Activated naive CD4-positive, alpha-beta T cell treated with anti-CD3 and anti-CD28 coated beads, Interleukin-2, amount 10 ng/mL, durations not matched to agents 7 days and 5 days (primary cell): Measurements from ENCODE around the gene ZNF880.
A peak's percentile ranks its signal among the peaks of the same experiment; 100 is the strongest.
"Not testable (repeated sequence)": the region's sequence is repeated elsewhere in the genome, so short reads cannot be mapped to it uniquely, and the experiment has no call there.

Experiments
- CTCF ChIA-PET: fragments of 350-600 bp; sonication (Branson Sonifier 250); formaldehyde crosslinking; loops from one replicate; lab custom pipeline; 2021; ENCODE audit warnings: antibody characterized with exemption; lab: Charles Lee
- DNase-seq: peaks from one replicate; pipeline ENCODE4 v3.0.0-alpha.2; 2020
- H3K27ac Mint-ChIP-seq: one replicate; pipeline ENCODE4 v1.8.0; 2021; ENCODE audit warnings: mild to moderate bottlenecking, moderate library complexity, mixed read lengths
- H3K27me3 Mint-ChIP-seq: one replicate; pipeline ENCODE4 v1.8.0; 2021; ENCODE audit warnings: mild to moderate bottlenecking, mixed read lengths
- H3K36me3 Mint-ChIP-seq: one replicate; pipeline ENCODE4 v1.8.0; 2021; ENCODE audit warnings: mixed read lengths
- H3K4me1 Mint-ChIP-seq: one replicate; pipeline ENCODE4 v1.8.0; 2021; ENCODE audit warnings: mixed read lengths
- H3K4me3 Mint-ChIP-seq: one replicate; pipeline ENCODE4 v1.8.0; 2021; ENCODE audit warnings: mild to moderate bottlenecking, moderate library complexity, mixed read lengths
- H3K9me3 Mint-ChIP-seq: one replicate; pipeline ENCODE4 v1.8.0; 2021; ENCODE audit warnings: mixed read lengths

ZNF880 gene

GRCh38 chr19:52369559-52370340 lies at the start of gene ZNF880:
TSS of gene ZNF880 (plus strand) at chr19:52369923. CDS start at chr19:52369966, 43 bp downstream.
- DNase-seq = peak; percentile 95
- H3K27me3 Mint-ChIP-seq = peaks cover 6% of the 10 kb centered on the region
- CTCF ChIA-PET = no interaction called here
- peaks cover 12% of the 10 kb centered on the region for H3K4me1 Mint-ChIP-seq
- H3K9me3 Mint-ChIP-seq = peaks cover 56% of the 10 kb centered on the region
- peak within 1 kb of the TSS; percentile 91 for H3K4me3 Mint-ChIP-seq
- H3K27ac Mint-ChIP-seq = peak within 1 kb of the TSS; percentile 96
- H3K36me3 Mint-ChIP-seq = peaks cover 52% of the 10 kb centered on the region

GRCh38 chr19:52322429-52322828 lies 47.3 kb upstream of the ZNF880 start:
- CTCF ChIA-PET = no interaction called here
- no peak for DNase-seq
- H3K27me3 Mint-ChIP-seq = no peaks in the 10 kb centered on the region
- H3K4me3 Mint-ChIP-seq = no peak overlapping the region
- peaks cover 82% of the 10 kb centered on the region for H3K9me3 Mint-ChIP-seq
- no peak overlapping the region for H3K27ac Mint-ChIP-seq
- peaks cover 63% of the 10 kb centered on the region for H3K36me3 Mint-ChIP-seq
- no peaks in the 10 kb centered on the region for H3K4me1 Mint-ChIP-seq

- no peak overlapping the region for H3K4me3 Mint-ChIP-seq
- CTCF ChIA-PET = no interaction called here
- peaks cover 58% of the 10 kb centered on the region for H3K9me3 Mint-ChIP-seq
- H3K36me3 Mint-ChIP-seq = peaks cover 15% of the 10 kb centered on the region
- peaks cover 8% of the 10 kb centered on the region for H3K4me1 Mint-ChIP-seq
- no peak overlapping the region for H3K27ac Mint-ChIP-seq
- H3K27me3 Mint-ChIP-seq = peaks cover 3% of the 10 kb centered on the region
- DNase-seq = peak; percentile 23
Measured at GRCh38 chr19:52331757-52332156, 38.0 kb upstream of the ZNF880 start.

- Mint-ChIP-seq H3K27me3 (peaks cover 3% of the 10 kb centered on the region), H3K4me1 (peaks cover 16% of the 10 kb centered on the region), H3K9me3 (peaks cover 64% of the 10 kb centered on the region), H3K27ac (peak overlapping the region; percentile 96), H3K36me3 (peaks cover 26% of the 10 kb centered on the region), H3K4me3 (peak overlapping the region; percentile 95)
- no peak for DNase-seq
- CTCF ChIA-PET = no interaction called here
Measured at GRCh38 chr19:52335768-52336116, 34.0 kb upstream of the ZNF880 start.

GRCh38 chr19:52336117-52336790 lies 33.5 kb upstream of the ZNF880 start, which contains the start of gene ZNF610:
TSS of gene ZNF610 (plus strand) at chr19:52336243. CDS start at chr19:52349173, 12,930 bp downstream.
- Mint-ChIP-seq H3K4me3 (peak within 1 kb of the TSS; percentile 95), H3K27me3 (peaks cover 3% of the 10 kb centered on the region), H3K9me3 (peaks cover 62% of the 10 kb centered on the region), H3K36me3 (peaks cover 26% of the 10 kb centered on the region), H3K27ac (peak within 1 kb of the TSS; percentile 96), H3K4me1 (peaks cover 16% of the 10 kb centered on the region)
- DNase-seq = peak; percentile 93
- CTCF ChIA-PET = no interaction called here

- CTCF ChIA-PET = no interaction called here
- Mint-ChIP-seq H3K36me3 (peaks cover 25% of the 10 kb centered on the region), H3K27ac (peak overlapping the region; percentile 96), H3K4me1 (peaks cover 16% of the 10 kb centered on the region), H3K27me3 (peaks cover 3% of the 10 kb centered on the region), H3K9me3 (peaks cover 56% of the 10 kb centered on the region), H3K4me3 (peak overlapping the region; percentile 95)
- no peak for DNase-seq
Measured at GRCh38 chr19:52336791-52337381, 32.8 kb upstream of the ZNF880 start.

GRCh38 chr19:52339022-52339421 lies 30.7 kb upstream of the ZNF880 start:
- H3K4me3 Mint-ChIP-seq, H3K27ac Mint-ChIP-seq, CTCF ChIA-PET, H3K27me3 Mint-ChIP-seq, DNase-seq: not testable (repeated sequence)
- H3K36me3 Mint-ChIP-seq = peaks cover 21% of the 10 kb centered on the region
- peaks cover 56% of the 10 kb centered on the region for H3K9me3 Mint-ChIP-seq
- peaks cover 16% of the 10 kb centered on the region for H3K4me1 Mint-ChIP-seq

- H3K36me3 Mint-ChIP-seq = peaks cover 7% of the 10 kb centered on the region
- peaks cover 49% of the 10 kb centered on the region for H3K9me3 Mint-ChIP-seq
- H3K4me1 Mint-ChIP-seq = no peaks in the 10 kb centered on the region
- no peak overlapping the region for H3K27ac Mint-ChIP-seq
- CTCF ChIA-PET = interaction anchor here (0.8 to 0.9 kb wide), 2 partner anchors 48 to 756 kb away, joined by 3 to 5 read pairs; no protein-coding TSS in a partner anchor
- no peaks in the 10 kb centered on the region for H3K27me3 Mint-ChIP-seq
- no peak overlapping the region for H3K4me3 Mint-ChIP-seq
- DNase-seq = peak; percentile 64
Measured at GRCh38 chr19:52343548-52343947, 26.2 kb upstream of the ZNF880 start.

- CTCF ChIA-PET = no interaction called here
- no peak for DNase-seq
- Mint-ChIP-seq H3K27me3 (no peaks in the 10 kb centered on the region), H3K27ac (no peak overlapping the region), H3K9me3 (peaks cover 46% of the 10 kb centered on the region), H3K4me3 (no peak overlapping the region), H3K36me3 (peaks cover 12% of the 10 kb centered on the region), H3K4me1 (no peaks in the 10 kb centered on the region)
Measured at GRCh38 chr19:52345162-52345561, 24.6 kb upstream of the ZNF880 start.

- H3K9me3 Mint-ChIP-seq = peaks cover 48% of the 10 kb centered on the region
- no peak overlapping the region for H3K27ac Mint-ChIP-seq
- no peaks in the 10 kb centered on the region for H3K27me3 Mint-ChIP-seq
- DNase-seq = no peak
- CTCF ChIA-PET = no interaction called here
- no peak overlapping the region for H3K4me3 Mint-ChIP-seq
- H3K36me3 Mint-ChIP-seq = peaks cover 25% of the 10 kb centered on the region
- H3K4me1 Mint-ChIP-seq = no peaks in the 10 kb centered on the region
Measured at GRCh38 chr19:52351512-52351911, 18.2 kb upstream of the ZNF880 start.

- Mint-ChIP-seq H3K27ac (no peak overlapping the region), H3K27me3 (peaks cover 6% of the 10 kb centered on the region), H3K9me3 (peaks cover 53% of the 10 kb centered on the region), H3K4me3 (no peak overlapping the region), H3K4me1 (peaks cover 12% of the 10 kb centered on the region), H3K36me3 (peaks cover 30% of the 10 kb centered on the region)
- no peak for DNase-seq
- CTCF ChIA-PET = no interaction called here
Measured at GRCh38 chr19:52366414-52366824, 3.3 kb upstream of the ZNF880 start.

- H3K9me3 Mint-ChIP-seq = peaks cover 56% of the 10 kb centered on the region
- no peak for DNase-seq
- H3K4me3 Mint-ChIP-seq = peak overlapping the region; percentile 91
- H3K27ac Mint-ChIP-seq = peak overlapping the region; percentile 96
- H3K27me3 Mint-ChIP-seq = peaks cover 6% of the 10 kb centered on the region
- peaks cover 56% of the 10 kb centered on the region for H3K36me3 Mint-ChIP-seq
- CTCF ChIA-PET = no interaction called here
- peaks cover 12% of the 10 kb centered on the region for H3K4me1 Mint-ChIP-seq
Measured at GRCh38 chr19:52370341-52370710, 603 bp downstream of the ZNF880 start.

GRCh38 chr19:52391135-52391534 lies 21.4 kb downstream of the ZNF880 start:
- CTCF ChIA-PET = no interaction called here
- Mint-ChIP-seq H3K27me3 (no peaks in the 10 kb centered on the region), H3K27ac (no peak overlapping the region), H3K4me1 (no peaks in the 10 kb centered on the region), H3K36me3 (peaks cover 26% of the 10 kb centered on the region), H3K9me3 (peaks cover 53% of the 10 kb centered on the region), H3K4me3 (no peak overlapping the region)
- no peak for DNase-seq

- peaks cover 58% of the 10 kb centered on the region for H3K36me3 Mint-ChIP-seq
- peaks cover 63% of the 10 kb centered on the region for H3K9me3 Mint-ChIP-seq
- CTCF ChIA-PET = no interaction called here
- peaks cover 19% of the 10 kb centered on the region for H3K4me1 Mint-ChIP-seq
- DNase-seq = peak; percentile 96
- H3K27me3 Mint-ChIP-seq = no peaks in the 10 kb centered on the region
- H3K4me3 Mint-ChIP-seq = peak within 1 kb of the TSS; percentile 77
- H3K27ac Mint-ChIP-seq = peak within 1 kb of the TSS; percentile 84
Measured at GRCh38 chr19:52397310-52398080, 27.8 kb downstream of the ZNF880 start, which contains the start of gene ZNF528. TSS of gene ZNF528 (plus strand) at chr19:52397849. CDS start at chr19:52402014, 4,165 bp downstream.
